ENCODE data around the gene FER.
"Not testable (repeated sequence)": the region's sequence is repeated elsewhere in the genome, so short reads cannot be mapped to it uniquely, and the experiment has no call there.

FER gene

DNA sequence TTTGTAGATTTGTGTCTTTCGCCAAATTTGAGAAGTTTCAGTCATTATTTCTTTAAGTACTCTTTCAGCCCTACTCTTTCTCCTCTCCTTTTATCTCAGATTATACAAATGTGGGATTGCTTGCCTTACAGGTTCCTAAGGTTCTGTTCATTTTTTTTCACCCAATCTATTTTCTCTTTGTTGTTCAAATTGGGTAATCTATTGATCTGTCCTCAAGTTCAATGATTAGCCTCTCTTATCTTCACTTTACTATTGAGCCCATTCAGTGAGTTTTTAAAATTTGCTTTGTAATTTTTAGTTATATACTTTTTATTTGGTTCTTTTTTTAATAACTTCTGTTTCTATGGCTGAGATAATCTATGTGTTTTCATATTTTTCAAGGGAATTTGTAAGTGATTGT lies 282.1 kb downstream of the FER start:
- DNase-seq (ENCODE audit: low read depth in 2 of 3, low spot score in 1 of 3): no peak

DNA sequence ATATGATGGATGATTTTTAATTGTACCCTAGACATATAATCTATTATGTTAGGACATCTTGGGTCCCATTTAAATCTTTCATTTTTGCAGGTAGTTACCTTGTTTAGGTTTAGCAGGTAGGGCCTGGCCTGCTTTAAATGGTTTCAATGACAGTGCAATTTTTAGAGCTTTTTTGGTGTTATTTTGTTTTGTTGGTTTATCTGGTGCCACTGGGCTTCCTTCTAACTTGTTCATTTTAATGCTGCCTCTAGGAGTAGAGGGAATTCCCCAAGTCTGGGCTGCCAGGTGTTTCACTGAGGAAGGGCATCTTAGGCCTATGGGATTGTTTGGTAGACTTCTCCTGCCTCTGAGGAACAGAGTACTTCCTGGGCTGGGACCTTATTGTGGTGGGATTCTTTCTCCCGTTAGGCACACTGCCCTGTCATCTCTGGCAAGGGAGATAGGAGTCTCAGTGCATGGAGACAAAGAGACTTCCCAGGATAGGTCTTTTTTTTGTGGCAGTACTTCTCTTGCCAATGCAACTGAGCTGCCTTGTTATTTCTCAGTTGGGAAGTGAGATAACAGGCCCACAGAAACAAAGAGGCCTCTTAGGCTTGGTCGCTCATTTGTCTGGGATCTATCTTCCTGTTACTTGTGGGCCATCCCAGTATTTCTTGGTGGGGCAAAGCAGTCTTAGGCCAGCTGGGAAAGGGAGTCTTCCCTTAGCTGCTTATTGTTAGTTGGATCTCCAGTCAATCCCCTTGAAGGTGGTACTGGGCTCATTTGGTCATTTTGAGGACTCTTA lies 282.9 kb downstream of the FER start:
- DNase-seq (ENCODE audit: low read depth in 2 of 3, low spot score in 1 of 3): no peak

DNA sequence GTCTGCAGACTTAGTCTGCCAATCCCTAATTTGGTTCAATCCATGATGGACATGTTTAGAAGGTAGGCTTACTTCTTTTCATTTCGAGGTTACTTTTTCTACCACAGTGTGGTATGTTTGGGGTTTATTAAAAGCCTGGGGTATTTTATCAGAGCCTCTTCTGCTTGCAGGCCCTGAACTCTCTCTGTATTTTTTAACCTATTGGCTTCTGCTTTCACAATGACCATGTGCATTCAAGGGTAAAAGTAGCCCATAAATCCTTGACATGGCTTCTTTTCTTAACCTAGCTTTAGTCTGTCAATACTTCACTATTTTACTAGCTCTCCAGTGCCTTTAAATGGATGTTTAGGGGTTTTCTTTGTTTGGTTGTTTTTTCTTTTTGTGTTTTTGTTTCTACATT lies 286.6 kb downstream of the FER start:
- no peak for DNase-seq (ENCODE audit: low read depth in 2 of 3, low spot score in 1 of 3)

- no peak for DNase-seq (ENCODE audit: low read depth in 2 of 3, low spot score in 1 of 3)
Measured at GRCh38 chr5:109035436-109035835, 287.7 kb downstream of the FER start.

- no peak for DNase-seq (ENCODE audit: low read depth in 2 of 3, low spot score in 1 of 3)
Measured at GRCh38 chr5:109038209-109038840, 290.6 kb downstream of the FER start.

GRCh38 chr5:109041317-109041716 lies 293.6 kb downstream of the FER start:
- DNase-seq (ENCODE audit: low read depth in 2 of 3, low spot score in 1 of 3): no peak

DNA sequence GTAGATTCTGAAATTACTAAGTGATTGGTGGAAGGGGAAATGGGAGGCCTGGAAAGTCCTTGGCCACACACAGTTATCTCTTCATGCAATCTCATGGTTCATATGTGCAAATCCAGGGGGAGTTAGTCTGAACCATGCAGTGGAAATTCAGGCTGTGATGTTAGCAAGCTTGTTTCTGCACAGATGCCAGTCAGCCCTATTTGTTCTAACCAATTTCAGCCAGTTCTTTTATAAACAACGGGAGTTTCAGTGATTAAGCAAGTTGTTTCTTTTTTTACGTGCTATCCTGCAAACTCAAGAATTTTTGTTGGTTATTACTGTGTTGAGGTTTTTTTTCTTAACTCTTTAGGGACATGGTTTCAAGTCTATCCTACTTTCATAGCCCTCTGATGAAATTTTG lies 298.0 kb downstream of the FER start:
- DNase-seq (ENCODE audit: low read depth in 2 of 3, low spot score in 1 of 3): no peak

DNA sequence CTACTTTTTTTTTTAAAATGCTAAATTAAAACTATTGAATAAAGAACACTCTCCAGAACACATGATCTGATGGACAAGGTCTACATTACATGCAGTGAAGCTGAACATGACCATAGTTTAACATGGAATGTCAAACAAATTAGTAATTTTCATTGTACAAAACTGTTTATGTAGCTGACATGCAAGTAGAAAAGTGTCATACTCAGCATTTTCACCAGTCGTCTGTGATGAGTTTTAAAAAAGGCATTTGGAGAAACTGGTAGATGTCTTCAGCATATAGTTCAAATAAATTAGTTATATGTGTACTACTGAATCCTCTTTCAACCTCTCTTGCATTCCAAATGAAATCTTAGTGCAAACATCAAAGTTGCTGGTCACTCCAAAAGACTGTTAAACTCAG lies 301.9 kb downstream of the FER start:
- DNase-seq (ENCODE audit: low read depth in 2 of 3, low spot score in 1 of 3): no peak

DNA sequence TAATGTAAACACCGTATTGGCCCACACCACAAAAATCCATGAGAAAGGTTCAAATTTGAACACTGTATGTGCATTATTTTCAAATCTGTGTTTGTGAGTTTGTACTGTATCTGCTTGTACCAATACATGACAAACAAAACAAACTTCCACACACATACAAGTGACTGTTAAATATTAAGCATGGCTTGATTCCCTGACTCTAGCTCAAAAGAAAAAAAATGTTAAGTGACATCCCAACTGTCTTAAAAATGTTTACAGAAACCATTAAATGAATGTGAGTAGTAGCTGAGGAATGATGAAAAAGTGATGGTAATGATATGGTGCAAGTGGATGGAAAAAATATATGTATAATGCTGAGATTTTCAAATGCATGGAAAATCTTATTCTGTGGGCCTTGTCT lies 302.6 kb downstream of the FER start:
- DNase-seq (ENCODE audit: low read depth in 2 of 3, low spot score in 1 of 3): not testable (repeated sequence)

DNA sequence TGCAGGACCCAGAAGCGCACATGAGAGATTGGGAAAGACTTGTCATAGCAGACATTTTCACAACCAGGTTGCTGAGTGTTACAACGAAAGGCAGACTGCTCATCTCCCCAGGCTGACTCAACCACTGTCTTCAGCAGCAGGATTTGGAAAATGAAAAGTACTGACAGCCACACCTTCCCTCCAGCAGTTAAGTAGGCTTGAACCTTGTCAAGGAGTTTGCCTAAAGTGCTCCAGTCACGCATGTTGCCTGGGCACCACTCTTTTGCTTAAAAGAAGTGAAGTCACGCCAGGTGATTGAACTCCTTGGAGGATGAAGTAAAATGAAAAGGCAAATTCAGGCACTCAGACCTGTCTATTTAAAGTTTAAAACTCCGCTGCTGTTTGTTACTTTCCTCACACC lies 304.5 kb downstream of the FER start:
- DNase-seq (ENCODE audit: low read depth in 2 of 3, low spot score in 1 of 3): not testable (repeated sequence)

DNA sequence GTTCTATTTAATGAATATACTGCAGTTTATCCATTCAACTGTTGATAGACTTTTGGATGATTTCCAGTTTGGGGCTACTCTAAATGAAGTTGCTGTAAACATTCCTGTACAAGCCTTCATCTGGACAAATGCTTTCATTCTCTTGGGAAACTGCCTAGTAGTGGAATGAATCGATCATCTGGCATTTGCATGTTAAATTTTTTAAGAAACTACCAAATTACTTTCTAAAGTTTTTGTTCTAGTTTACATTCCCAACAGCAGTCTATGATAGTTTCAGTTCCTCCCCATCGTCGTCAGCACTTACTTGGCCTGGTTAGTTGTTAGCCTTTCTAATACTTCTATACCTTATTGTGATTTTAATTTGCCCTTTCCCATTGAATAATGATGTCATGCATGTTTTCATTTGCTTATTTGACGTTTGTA lies 306.3 kb downstream of the FER start:
- no peak for DNase-seq (ENCODE audit: low read depth in 2 of 3, low spot score in 1 of 3)

DNA sequence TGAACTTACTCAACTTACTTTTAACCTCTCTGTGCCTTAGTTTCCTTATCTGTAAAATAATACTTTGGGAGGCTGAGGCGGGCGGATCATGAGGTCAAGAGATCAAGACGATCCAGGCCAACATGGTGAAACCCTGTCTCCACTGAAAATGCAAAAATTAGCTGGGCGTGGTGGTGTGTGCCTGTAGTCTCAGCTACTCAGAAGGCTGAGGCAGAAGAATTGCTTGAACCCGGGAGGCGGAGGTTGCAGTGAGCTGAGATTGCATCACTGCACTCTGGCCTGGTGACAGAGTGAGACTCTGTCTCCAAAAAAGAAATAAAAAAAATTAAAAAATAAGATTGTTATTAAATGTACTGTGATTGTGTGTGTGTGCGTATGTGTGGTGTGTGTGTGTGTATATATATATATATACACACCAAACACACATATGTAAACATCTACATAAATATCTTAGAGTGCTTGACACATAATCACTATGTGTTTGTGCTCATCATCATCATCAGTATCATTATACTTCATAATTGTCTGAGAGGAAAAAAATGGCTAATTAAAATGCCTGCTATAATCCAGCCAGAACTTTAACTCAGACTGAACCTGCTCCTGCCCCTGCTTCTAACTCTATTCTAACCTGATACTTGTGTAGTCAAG lies 312.8 kb downstream of the FER start:
- no peak for DNase-seq (ENCODE audit: low read depth in 2 of 3, low spot score in 1 of 3)

- no peak for DNase-seq (ENCODE audit: low read depth in 2 of 3, low spot score in 1 of 3)
Measured at GRCh38 chr5:109062664-109063063, 315.0 kb downstream of the FER start.

DNA sequence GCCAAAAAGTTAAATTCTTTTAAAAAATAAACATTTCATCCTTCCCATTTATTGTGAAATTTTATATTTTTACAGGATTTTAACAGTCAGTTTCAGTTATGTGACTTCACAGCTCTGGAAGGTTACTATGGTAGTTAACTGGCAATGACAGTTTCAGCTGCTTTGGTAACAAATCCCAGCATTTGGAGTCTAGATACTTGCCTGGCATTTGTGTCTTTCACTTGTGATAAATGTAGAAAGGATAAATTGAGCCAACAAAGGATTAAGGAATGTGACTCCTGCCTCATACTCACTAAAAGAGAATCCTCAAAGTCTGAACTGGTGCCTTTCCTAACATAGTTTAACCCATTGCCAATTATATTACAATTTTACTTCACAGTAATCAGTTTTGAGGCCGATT lies 315.5 kb downstream of the FER start:
- DNase-seq (ENCODE audit: low read depth in 2 of 3, low spot score in 1 of 3): no peak

GRCh38 chr5:109076741-109077140 lies 329.0 kb downstream of the FER start:
- no peak for DNase-seq (ENCODE audit: low read depth in 2 of 3, low spot score in 1 of 3)

DNA sequence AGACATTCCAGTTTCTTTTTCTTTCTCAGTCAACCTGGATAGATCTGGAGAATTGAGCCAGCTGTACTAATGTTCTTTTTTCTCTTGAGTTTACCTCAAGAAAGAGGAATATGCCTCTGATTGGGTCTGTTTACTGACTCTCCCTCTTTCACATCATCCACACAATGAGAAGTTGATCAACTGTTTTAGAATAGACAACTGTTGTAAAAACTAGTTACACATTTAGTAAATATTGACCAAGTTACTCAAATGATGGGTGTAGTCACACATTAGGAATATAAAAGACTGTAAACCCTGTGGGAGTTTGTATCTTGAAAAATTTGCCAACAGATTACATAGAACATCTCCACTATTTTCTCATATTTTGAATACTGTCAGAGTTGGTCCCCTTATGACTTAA lies 330.8 kb downstream of the FER start:
- no peak for DNase-seq (ENCODE audit: low read depth in 2 of 3, low spot score in 1 of 3)

DNA sequence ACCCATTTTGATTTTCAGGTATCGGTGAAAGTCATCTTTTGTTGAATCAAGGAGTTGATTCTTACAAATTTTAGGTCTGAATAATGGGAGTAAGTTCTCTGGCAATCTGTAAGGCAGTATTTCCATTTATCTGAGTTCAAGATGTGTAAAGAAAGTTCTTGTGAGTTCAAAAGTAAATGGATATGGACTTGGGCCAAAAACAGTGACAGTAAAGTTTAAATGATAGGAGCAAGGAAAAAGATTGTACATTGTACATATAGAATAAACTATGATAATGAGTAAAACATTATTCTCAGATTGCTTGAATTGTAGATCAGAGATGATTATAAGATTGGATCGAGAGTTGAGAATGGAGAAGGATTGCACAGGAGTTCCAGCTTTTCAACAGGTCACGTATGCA lies 332.8 kb downstream of the FER start:
- DNase-seq (ENCODE audit: low read depth in 2 of 3, low spot score in 1 of 3): no peak

DNA sequence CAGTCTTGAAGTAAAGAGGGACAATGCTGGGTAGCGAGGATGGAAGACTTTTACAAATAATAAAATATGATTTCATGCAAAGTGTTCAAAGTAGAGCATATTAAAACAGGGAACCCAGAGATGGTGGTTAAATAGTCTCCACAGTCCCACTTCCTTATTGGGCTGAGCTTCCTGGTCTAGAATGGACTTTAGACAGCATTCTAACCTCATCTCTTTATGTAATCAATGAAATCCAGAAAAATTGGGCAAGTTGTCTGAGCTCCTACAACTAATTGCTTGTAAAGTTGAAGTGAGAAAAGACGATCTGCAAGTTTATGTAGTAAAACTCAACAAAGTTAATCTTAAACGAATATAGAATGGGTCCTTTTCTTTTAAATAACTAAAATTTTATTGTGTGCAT lies 333.2 kb downstream of the FER start:
- DNase-seq (ENCODE audit: low read depth in 2 of 3, low spot score in 1 of 3): no peak

DNA sequence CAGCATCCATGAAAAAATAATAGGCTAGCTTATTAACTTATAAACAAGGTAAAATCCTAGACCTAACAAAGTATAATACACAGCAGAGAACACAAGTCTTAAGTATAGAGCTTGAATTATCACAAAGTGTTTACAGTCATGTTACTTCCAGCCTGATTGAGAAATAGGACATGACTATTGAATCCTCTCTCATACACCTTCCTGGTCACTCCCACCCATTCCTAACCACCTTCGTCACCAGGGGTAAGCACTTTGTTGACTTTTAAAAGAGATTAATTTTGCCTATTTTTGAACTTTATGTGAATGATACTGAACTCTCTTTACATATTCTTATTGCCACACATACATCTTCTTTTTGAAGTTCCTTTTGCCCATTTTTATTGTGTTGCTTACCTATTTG lies 336.2 kb downstream of the FER start:
- no peak for DNase-seq (ENCODE audit: low read depth in 2 of 3, low spot score in 1 of 3)

DNA sequence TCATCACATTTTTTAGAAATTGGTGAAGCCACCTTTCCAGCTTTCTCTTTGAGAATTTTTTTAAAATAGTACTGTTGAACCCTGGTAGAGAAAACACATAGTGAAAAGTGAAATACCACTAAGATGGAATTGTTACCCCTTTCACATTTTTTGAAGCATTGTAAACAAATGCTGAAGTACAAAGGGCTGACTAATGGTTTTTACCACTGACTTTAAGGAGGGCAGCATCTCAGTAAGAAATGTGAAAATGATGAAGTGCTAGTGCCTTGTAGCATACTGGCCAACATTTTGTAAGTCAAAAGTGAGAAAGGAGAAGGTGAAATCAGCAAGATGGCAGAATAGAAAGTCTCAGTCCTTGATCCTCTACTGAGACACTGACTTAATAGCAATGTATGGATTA lies 341.5 kb downstream of the FER start:
- no peak for DNase-seq (ENCODE audit: low read depth in 2 of 3, low spot score in 1 of 3)

- DNase-seq (ENCODE audit: low read depth in 2 of 3, low spot score in 1 of 3): no peak
Measured at GRCh38 chr5:109099081-109099480, 351.4 kb downstream of the FER start.

GRCh38 chr5:109100971-109101370 lies 353.3 kb downstream of the FER start:
- DNase-seq (ENCODE audit: low read depth in 2 of 3, low spot score in 1 of 3): no peak

All from stimulated activated CD4-positive, alpha-beta T cell treated with anti-CD3 and anti-CD28 coated beads, Interleukin-12 subunit alpha, Interleukin-12 subunit beta, amount 100 ng/mL, for 48 hours (primary cell).